OCI-LY3 (cell line): ENCODE measurements around the gene CHD3.

Experiments
- H2AFZ ChIP-seq: fragments of 200-600, 300-600 bp; shearing (Covaris generic); 2 replicates; pipeline ENCODE4 v1.6.0; 2014; ENCODE audit warnings: antibody characterized with exemption, low read depth, low read length
- H3K27ac ChIP-seq: fragments of 200-600, 300-600 bp; sonication (generic); 2 replicates; pipeline ENCODE4 v1.5.1; 2014; ENCODE audit warnings: mild to moderate bottlenecking, low read length, moderate library complexity, mixed read lengths
- H3K27me3 ChIP-seq: fragments of 200-600, 300-600 bp; sonication (generic); 2 replicates; pipeline ENCODE4 v1.6.1; 2014; ENCODE audit warnings: low read depth, low read length, mixed read lengths
- H3K36me3 ChIP-seq: fragments of 200-600, 300-600 bp; sonication (generic); replicated peaks from 2 replicates; pipeline ENCODE3; 2014; ENCODE audit warnings: low read depth, low read length, mixed read lengths
- H3K4me1 ChIP-seq: fragments of 300-600, 200-600 bp; sonication (generic); 2 replicates; pipeline ENCODE4 v1.6.1; 2014; ENCODE audit warnings: low read length, mixed read lengths
- H3K4me2 ChIP-seq: fragments of 200-600, 300-600 bp; sonication (generic); 2 replicates; pipeline ENCODE4 v1.6.1; 2014; ENCODE audit warnings: low read length, mixed read lengths
- H3K4me3 ChIP-seq: fragments of 300-600, 200-600 bp; sonication (generic); 2 replicates; pipeline ENCODE4 v1.5.1; 2014; ENCODE audit warnings: antibody characterized with exemption, mild to moderate bottlenecking, low read length, moderate library complexity
- H3K79me2 ChIP-seq: fragments of 300-600, 200-600 bp; shearing (Covaris generic); 2 replicates; pipeline ENCODE4 v1.6.1; 2014; ENCODE audit warnings: mild to moderate bottlenecking, low read length, mixed read lengths
- H3K9ac ChIP-seq: fragments of 300-600, 200-600 bp; shearing (Covaris generic); 2 replicates; pipeline ENCODE4 v1.6.0; 2014; ENCODE audit warnings: mild to moderate bottlenecking, low read length, moderate library complexity
- H3K9me3 ChIP-seq: fragments of 200-600, 300-600 bp; shearing (Covaris generic); 2 replicates; pipeline ENCODE4 v1.6.1; 2014; ENCODE audit warnings: low read length, mixed read lengths; ENCODE audit not compliant: insufficient read depth
- H4K20me1 ChIP-seq: fragments of 200-600, 300-600 bp; sonication (generic); 2 replicates; pipeline ENCODE4 v1.6.1; 2016; ENCODE audit warnings: low read length, mixed read lengths; ENCODE audit not compliant: insufficient read depth
- CTCF ChIP-seq: fragments of 200-600, 300-600 bp; sonication (generic); IDR thresholded peaks from 2 replicates; pipeline ENCODE4 v1.5.1; 2014; ENCODE audit warnings: antibody characterized with exemption, low read length, low read depth
- EZH2phosphoT487 ChIP-seq: fragments of 200-600 bp; shearing (Covaris generic); IDR thresholded peaks from 2 replicates; pipeline ENCODE4 v1.6.1; 2018; ENCODE audit warnings: antibody characterized with exemption, mixed run types, low read depth

The CHD3 gene

GRCh38 chr17:7897090-7897489 lies 8.5 kb downstream of the CHD3 start:
- Histone ChIP-seq H3K9ac (no peak overlapping the region), H3K4me1 (no peaks in the 10 kb centered on the region), H3K9me3 (no peaks in the 10 kb centered on the region), H3K27ac (no peak overlapping the region), H3K27me3 (no peaks in the 10 kb centered on the region), H3K4me3 (no peak overlapping the region), H3K79me2 (no peaks in the 10 kb centered on the region), H4K20me1 (no peaks in the 10 kb centered on the region), H3K4me2 (no peak overlapping the region), H3K36me3 (peaks cover 38% of the 10 kb centered on the region), H2AFZ (no peak overlapping the region)
- no peak for TF ChIP-seq EZH2phosphoT487
- TF ChIP-seq CTCF = no peak

GRCh38 chr17:7897773-7898172 lies 9.2 kb downstream of the CHD3 start:
- Histone ChIP-seq H3K4me1 (no peaks in the 10 kb centered on the region), H2AFZ (no peak overlapping the region), H3K4me3 (no peak overlapping the region), H3K9me3 (no peaks in the 10 kb centered on the region), H4K20me1 (no peaks in the 10 kb centered on the region), H3K79me2 (no peaks in the 10 kb centered on the region), H3K4me2 (no peak overlapping the region), H3K27me3 (no peaks in the 10 kb centered on the region), H3K9ac (no peak overlapping the region), H3K36me3 (peaks cover 38% of the 10 kb centered on the region), H3K27ac (no peak overlapping the region)
- TF ChIP-seq EZH2phosphoT487 = no peak

DNA sequence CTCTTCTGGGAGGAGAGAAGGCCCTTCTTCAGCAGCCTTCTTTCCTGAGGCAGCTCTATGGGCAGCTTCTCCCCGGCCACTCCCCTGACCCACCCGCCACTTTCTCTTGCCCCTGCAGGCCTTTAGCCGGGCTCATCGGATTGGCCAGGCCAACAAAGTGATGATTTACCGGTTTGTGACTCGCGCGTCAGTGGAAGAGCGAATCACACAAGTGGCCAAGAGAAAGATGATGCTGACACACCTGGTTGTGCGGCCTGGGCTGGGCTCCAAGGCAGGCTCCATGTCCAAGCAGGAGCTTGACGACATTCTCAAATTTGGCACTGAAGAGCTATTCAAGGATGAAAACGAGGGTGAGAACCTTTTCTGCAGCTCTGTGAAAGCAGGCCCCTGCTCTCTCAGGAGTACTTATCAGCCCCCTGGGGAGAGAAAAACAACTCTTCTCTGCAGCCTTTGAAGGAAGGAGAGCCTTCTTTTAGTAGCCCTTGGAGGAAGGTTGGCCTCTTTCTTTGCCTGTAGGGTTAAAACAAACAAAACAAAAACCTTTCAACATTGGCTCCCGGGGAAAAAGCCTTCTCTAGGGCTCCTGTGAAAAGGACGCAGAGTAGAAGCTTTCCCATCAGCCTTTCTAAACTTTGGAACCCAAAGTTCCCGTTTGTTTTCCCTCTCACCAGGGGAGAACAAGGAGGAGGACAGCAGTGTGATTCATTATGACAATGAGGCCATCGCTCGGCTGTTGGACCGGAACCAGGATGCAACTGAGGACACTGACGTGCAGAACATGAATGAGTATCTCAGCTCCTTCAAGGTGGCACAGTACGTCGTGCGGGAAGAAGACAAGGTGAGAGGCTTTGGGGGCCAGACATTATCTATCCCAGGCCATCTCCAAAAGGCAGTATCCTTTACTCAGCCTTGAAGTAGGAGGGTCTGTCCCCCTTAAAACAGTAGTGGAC lies 14.8 kb downstream of the CHD3 start:
- no peaks in the 10 kb centered on the region for H3K9me3 ChIP-seq
- H3K4me2 ChIP-seq = no peak overlapping the region
- no peaks in the 10 kb centered on the region for H4K20me1 ChIP-seq
- no peaks in the 10 kb centered on the region for H3K79me2 ChIP-seq
- H3K4me1 ChIP-seq = no peaks in the 10 kb centered on the region
- no peak overlapping the region for H3K4me3 ChIP-seq
- H3K36me3 ChIP-seq = peaks cover 24% of the 10 kb centered on the region
- H3K27ac ChIP-seq = no peak overlapping the region
- H2AFZ ChIP-seq = no peak overlapping the region
- no peak overlapping the region for H3K9ac ChIP-seq
- H3K27me3 ChIP-seq = no peaks in the 10 kb centered on the region
- TF ChIP-seq EZH2phosphoT487 (no peak), CTCF (no peak)

DNA sequence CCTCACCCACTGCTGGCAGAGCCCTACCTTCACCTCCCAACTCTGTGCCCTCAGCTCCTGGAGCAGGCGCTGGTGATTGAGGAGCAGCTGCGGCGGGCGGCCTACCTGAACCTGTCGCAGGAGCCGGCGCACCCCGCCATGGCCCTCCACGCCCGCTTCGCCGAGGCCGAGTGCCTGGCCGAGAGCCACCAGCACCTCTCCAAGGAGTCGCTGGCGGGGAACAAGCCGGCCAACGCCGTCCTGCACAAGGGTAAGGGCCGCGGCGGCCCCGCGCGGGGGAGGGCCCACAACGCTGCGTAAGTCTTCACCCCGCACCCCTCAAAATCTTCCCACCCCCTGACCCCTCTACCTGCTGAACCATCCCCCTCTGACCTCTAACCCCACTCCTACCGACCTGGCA lies 20.5 kb downstream of the CHD3 start:
- Histone ChIP-seq H4K20me1 (no peaks in the 10 kb centered on the region), H3K4me3 (no peak overlapping the region), H3K9me3 (no peaks in the 10 kb centered on the region), H3K27me3 (no peaks in the 10 kb centered on the region), H3K9ac (no peak overlapping the region), H3K79me2 (no peaks in the 10 kb centered on the region), H3K36me3 (peaks cover 2% of the 10 kb centered on the region), H2AFZ (no peak overlapping the region), H3K27ac (no peak overlapping the region), H3K4me1 (no peaks in the 10 kb centered on the region; the same call in 1 of the 2 replicates), H3K4me2 (no peak overlapping the region)
- TF ChIP-seq EZH2phosphoT487 (no peak), CTCF (no peak)
